ENCODE data around the gene ARSD.
"Not testable (repeated sequence)": the region's sequence is repeated elsewhere in the genome, so short reads cannot be mapped to it uniquely, and the experiment has no call there.

Gene ARSD

GRCh38 chrX:2967998-2968909 is 39.1 kb upstream of the ARSD start:
- no peak overlapping the region for H3K4me3 ChIP-seq (ENCODE audit: low read depth, low read length)
- no peaks in the 10 kb centered on the region for H3K9me3 ChIP-seq (ENCODE audit: severe bottlenecking)
- H3K36me3 ChIP-seq = no peaks in the 10 kb centered on the region
- TF ChIP-seq, protein P1, sequence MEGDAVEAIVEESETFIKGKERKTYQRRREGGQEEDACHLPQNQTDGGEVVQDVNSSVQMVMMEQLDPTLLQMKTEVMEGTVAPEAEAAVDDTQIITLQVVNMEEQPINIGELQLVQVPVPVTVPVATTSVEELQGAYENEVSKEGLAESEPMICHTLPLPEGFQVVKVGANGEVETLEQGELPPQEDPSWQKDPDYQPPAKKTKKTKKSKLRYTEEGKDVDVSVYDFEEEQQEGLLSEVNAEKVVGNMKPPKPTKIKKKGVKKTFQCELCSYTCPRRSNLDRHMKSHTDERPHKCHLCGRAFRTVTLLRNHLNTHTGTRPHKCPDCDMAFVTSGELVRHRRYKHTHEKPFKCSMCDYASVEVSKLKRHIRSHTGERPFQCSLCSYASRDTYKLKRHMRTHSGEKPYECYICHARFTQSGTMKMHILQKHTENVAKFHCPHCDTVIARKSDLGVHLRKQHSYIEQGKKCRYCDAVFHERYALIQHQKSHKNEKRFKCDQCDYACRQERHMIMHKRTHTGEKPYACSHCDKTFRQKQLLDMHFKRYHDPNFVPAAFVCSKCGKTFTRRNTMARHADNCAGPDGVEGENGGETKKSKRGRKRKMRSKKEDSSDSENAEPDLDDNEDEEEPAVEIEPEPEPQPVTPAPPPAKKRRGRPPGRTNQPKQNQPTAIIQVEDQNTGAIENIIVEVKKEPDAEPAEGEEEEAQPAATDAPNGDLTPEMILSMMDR (IDR thresholded peaks at IDR 0.05; ENCODE audit: low read depth, low read length) = no peak
- no peak for DNase-seq
- H3K27me3 ChIP-seq (ENCODE audit: insufficient read depth, low read depth, severe bottlenecking) = peaks cover 23% of the 10 kb centered on the region
- no peak overlapping the region for H3K27ac ChIP-seq

- H3K36me3 ChIP-seq = no peaks in the 10 kb centered on the region
- no peak overlapping the region for H3K27ac ChIP-seq
- peaks cover 25% of the 10 kb centered on the region for H3K27me3 ChIP-seq (ENCODE audit: insufficient read depth, low read depth, severe bottlenecking)
- H3K9me3 ChIP-seq (ENCODE audit: severe bottlenecking) = no peaks in the 10 kb centered on the region
- no peak overlapping the region for H3K4me3 ChIP-seq (ENCODE audit: low read depth, low read length)
- TF ChIP-seq, protein P1 (IDR thresholded peaks at IDR 0.05; ENCODE audit: low read depth, low read length) = no peak
- no peak for DNase-seq
Measured at GRCh38 chrX:2967584-2967983, 38.4 kb upstream of the ARSD start.

DNA sequence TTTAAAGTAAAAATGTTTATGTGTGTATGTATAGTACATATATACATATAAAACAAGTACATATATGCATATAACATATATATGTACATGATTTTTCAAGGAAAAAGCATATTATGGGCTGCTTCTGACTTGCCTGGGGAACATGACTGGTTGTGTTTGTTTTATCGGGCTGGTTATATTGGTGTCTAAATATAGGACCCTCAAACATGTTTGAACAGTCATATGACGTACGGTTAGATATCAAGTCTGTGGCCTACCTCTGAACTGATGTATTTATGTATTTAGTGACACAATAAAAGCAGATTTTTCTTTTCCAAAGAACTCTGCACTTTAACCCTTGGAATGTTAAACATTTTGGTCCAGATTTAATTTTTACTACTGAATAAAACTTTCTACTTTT is 37.9 kb upstream of the ARSD start:
- H3K27ac ChIP-seq = no peak overlapping the region

GRCh38 chrX:2965965-2966364 is 36.8 kb upstream of the ARSD start:
- Histone ChIP-seq H3K4me3 (ENCODE audit: low read depth, low read length) (no peak overlapping the region), H3K27me3 (ENCODE audit: insufficient read depth, low read depth, severe bottlenecking) (peaks cover 25% of the 10 kb centered on the region), H3K9me3 (ENCODE audit: severe bottlenecking) (no peaks in the 10 kb centered on the region), H3K27ac (no peak overlapping the region), H3K36me3 (no peaks in the 10 kb centered on the region)
- DNase-seq = no peak
- TF ChIP-seq, protein P1 (IDR thresholded peaks at IDR 0.05; ENCODE audit: low read depth, low read length) = no peak

More for the DNA sequence above, 37.9 kb upstream of the ARSD start:
- no peaks in the 10 kb centered on the region for H3K36me3 ChIP-seq
- peaks cover 25% of the 10 kb centered on the region for H3K27me3 ChIP-seq (ENCODE audit: insufficient read depth, low read depth, severe bottlenecking)
- TF ChIP-seq, protein P1 (IDR thresholded peaks at IDR 0.05; ENCODE audit: low read depth, low read length) = no peak
- H3K4me3 ChIP-seq (ENCODE audit: low read depth, low read length) = no peak overlapping the region
- DNase-seq = no peak
- no peaks in the 10 kb centered on the region for H3K9me3 ChIP-seq (ENCODE audit: severe bottlenecking)

DNA sequence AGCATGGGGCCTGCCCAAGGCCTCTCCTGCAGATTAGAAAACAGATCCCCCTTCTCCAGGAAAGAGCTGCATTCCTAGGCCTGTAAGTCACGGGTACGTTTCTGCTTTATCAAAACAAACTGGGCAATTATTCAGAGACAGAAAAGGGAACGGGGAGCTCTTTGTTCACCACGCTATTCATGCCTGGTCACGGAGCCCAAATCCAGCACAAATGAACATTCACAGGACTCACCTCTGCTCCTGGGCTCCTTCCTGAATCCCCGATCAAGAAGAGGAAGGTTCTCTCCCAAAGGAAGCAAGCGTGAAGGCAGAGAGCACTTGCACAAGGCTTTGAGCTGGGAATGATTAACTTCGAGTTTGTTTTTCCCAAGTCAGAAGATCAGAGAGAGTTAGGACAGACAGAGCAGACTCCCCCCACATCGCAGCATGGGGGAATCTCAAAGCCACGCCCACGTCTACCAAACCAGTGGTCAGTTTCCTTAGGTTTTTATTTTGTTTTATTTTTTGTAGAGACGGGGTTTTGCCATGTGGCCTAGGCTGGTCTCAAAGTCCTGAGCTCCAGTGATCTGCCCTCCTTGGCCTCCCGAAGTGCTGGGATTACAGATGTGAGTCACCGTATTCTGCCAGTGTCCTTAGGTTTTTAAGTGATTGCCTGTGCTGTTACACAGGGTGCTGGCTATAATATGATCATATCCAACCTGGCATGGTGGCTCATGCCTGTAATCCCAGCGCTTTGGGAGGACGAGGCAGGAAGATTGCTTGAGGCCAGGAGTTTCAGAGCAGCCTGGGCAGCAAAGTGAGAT is 35.1 kb upstream of the ARSD start:
- not testable (repeated sequence) for H3K36me3 ChIP-seq; H3K9me3 ChIP-seq (ENCODE audit: severe bottlenecking); DNase-seq; H3K4me3 ChIP-seq (ENCODE audit: low read depth, low read length); H3K27ac ChIP-seq
- peaks cover 24% of the 10 kb centered on the region for H3K27me3 ChIP-seq (ENCODE audit: insufficient read depth, low read depth, severe bottlenecking)

DNA sequence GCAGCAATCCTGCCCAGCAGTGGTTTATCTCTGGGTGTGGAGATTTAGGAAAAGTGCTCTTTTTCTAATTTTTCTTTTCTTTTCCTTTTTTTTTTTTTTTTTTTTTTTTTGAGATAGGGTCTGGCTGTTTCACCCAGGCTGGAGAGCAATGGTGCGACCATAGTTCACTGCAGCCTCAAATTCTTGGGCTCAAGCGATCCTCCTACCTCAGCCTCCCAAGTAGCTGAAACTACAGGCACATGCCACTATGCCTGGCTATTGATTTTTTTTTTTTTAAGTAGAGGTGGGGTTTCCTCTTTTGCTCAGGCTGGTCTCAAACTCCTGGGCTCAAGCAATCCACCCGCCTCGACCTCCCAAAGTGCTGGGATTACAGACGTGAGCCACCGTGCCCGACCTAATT is 34.3 kb upstream of the ARSD start:
- peaks cover 24% of the 10 kb centered on the region for H3K27me3 ChIP-seq (ENCODE audit: insufficient read depth, low read depth, severe bottlenecking)
- H3K4me3 ChIP-seq (ENCODE audit: low read depth, low read length); H3K27ac ChIP-seq; DNase-seq; H3K36me3 ChIP-seq; H3K9me3 ChIP-seq (ENCODE audit: severe bottlenecking): not testable (repeated sequence)
